SK-N-SH (cell line): Measurements from ENCODE around the gene KCNJ16. TPM values are rescaled to one million over a fixed set of nuclear protein-coding genes. Genes with fewer than 3 reads are reported as not detected.

Experiments used
- CTCF ChIA-PET: fragments of 300-600, 350-600 bp; formaldehyde crosslinking; extraction: SDS; loops from one replicate; lab custom pipeline; 2021; lab: Yijun Ruan, JAX
- POLR2A ChIA-PET: fragments of 350-600 bp; sonication (Branson Sonifier 250); formaldehyde crosslinking; extraction: SDS; loops from one replicate; lab custom pipeline; 2020; ENCODE audit warnings: antibody characterized with exemption, inconsistent platforms; lab: Yijun Ruan, JAX
- DNase-seq: peaks from one replicate; pipeline ENCODE4 v3.0.0; 2012
- H2AFZ ChIP-seq: fragments of 200-600 bp; sonication (generic); 2 replicates; pipeline ENCODE4 v1.8.1; 2016; ENCODE audit warnings: antibody characterized with exemption, mild to moderate bottlenecking, low read depth
- H3F3A ChIP-seq: fragments of 200-600 bp; sonication (generic); replicated peaks from 2 replicates; pipeline ENCODE3; 2016; ENCODE audit warnings: antibody characterized with exemption, mild to moderate bottlenecking; ENCODE audit not compliant: insufficient read depth
- H3K27ac ChIP-seq, 2 experiments: fragments of 200-500 bp in 1 of 2; fragments of 200-600 bp in 1 of 2; sonication (Bioruptor generic) in 1 of 2; sonication (generic), shearing (Covaris generic) in 1 of 2; 2 replicates each; pipeline versions ENCODE4 v1.5.1 to v1.6.1; 2014 to 2016; ENCODE audit warnings: low read depth in 2 of 2, inconsistent platforms in 1 of 2, low read length in 1 of 2, mild to moderate bottlenecking in 1 of 2, mixed read lengths in 1 of 2
- H3K27me3 ChIP-seq: fragments of 200-600 bp; sonication (generic), shearing (Covaris generic); 2 replicates; pipeline ENCODE4 v1.6.1; 2016; ENCODE audit warnings: mixed run types; ENCODE audit not compliant: insufficient read depth
- H3K36me3 ChIP-seq, 2 experiments: fragments of 200-500 bp in 1 of 2; fragments of 200-600 bp in 1 of 2; sonication (Bioruptor generic) in 1 of 2; sonication (generic) in 1 of 2; replicated peaks in 1 of 2; 2 replicates each; pipeline versions ENCODE3 to v1.5.1; 2014 to 2016; ENCODE audit warnings: low read length in 1 of 2, mild to moderate bottlenecking in 1 of 2; ENCODE audit not compliant: insufficient read depth in 2 of 2, control insufficient read depth in 1 of 2
- H3K4me1 ChIP-seq, 2 experiments: fragments of 200-500 bp in 1 of 2; fragments of 200-600 bp in 1 of 2; sonication (Bioruptor generic) in 1 of 2; sonication (generic), shearing (Covaris generic) in 1 of 2; 2 replicates each; pipeline versions ENCODE4 v1.5.1 to v1.6.1; 2014 to 2016; ENCODE audit warnings: low read depth in 1 of 2, low read length in 1 of 2, mixed run types in 1 of 2; ENCODE audit not compliant: insufficient read depth in 2 of 2, control insufficient read depth in 1 of 2
- H3K4me2 ChIP-seq: fragments of 200-600 bp; sonication (generic), shearing (Covaris generic); 2 replicates; pipeline ENCODE4 v1.6.1; 2017; ENCODE audit warnings: mixed run types
- H3K4me3 ChIP-seq, 2 experiments: fragments of 200-500 bp in 1 of 2; fragments of 200-600 bp in 1 of 2; sonication (Bioruptor generic) in 1 of 2; sonication (generic), shearing (Covaris generic) in 1 of 2; 2 replicates each; pipeline versions ENCODE4 v1.5.1 to v1.8.1; 2014 to 2016; ENCODE audit warnings: low read depth in 2 of 2, inconsistent platforms in 1 of 2, low read length in 1 of 2, mild to moderate bottlenecking in 1 of 2, mixed read lengths in 1 of 2, moderate library complexity in 1 of 2
- H3K79me2 ChIP-seq: fragments of 200-600 bp; sonication (generic); 2 replicates; pipeline ENCODE4 v1.8.1; 2017; ENCODE audit warnings: mild to moderate bottlenecking; ENCODE audit not compliant: insufficient read depth
- H3K9ac ChIP-seq: fragments of 200-600 bp; sonication (generic); 2 replicates; pipeline ENCODE4 v1.6.1; 2017; ENCODE audit warnings: mixed run types
- H3K9me2 ChIP-seq: fragments of 200-600 bp; sonication (generic); 2 replicates; pipeline ENCODE4 v1.6.1; 2017; ENCODE audit warnings: mixed run types
- H3K9me3 ChIP-seq: fragments of 200-600 bp; sonication (generic); 2 replicates; pipeline ENCODE4 v1.6.1; 2017; ENCODE audit warnings: mixed run types, mild to moderate bottlenecking, moderate library complexity
- H4K20me1 ChIP-seq: fragments of 200-600 bp; sonication (generic); 2 replicates; pipeline ENCODE4 v1.6.1; 2017; ENCODE audit warnings: mild to moderate bottlenecking, mixed run types; ENCODE audit not compliant: insufficient read depth
- EP300 ChIP-seq, 2 experiments: IDR thresholded peaks; 2 replicates each; pipeline versions ENCODE4 v1.4.0 to v1.6.1; 2012; ENCODE audit warnings: borderline replicate concordance in 1 of 2, low read depth in 1 of 2, low read length in 1 of 2
- FOSL2 ChIP-seq: IDR thresholded peaks from 2 replicates; pipeline ENCODE4 v1.4.0; 2012; ENCODE audit warnings: low read depth, mild to moderate bottlenecking, moderate library complexity, borderline replicate concordance
- FOXM1 ChIP-seq: IDR thresholded peaks from 2 replicates; pipeline ENCODE4 v1.4.0; 2012; ENCODE audit warnings: low read depth, mild to moderate bottlenecking
- GATA2 ChIP-seq: sonication (generic); formaldehyde crosslinking; IDR thresholded peaks from 2 replicates; pipeline ENCODE4 v1.5.0; 2020; ENCODE audit warnings: mild to moderate bottlenecking, missing genetic modification reagents
- JUND ChIP-seq: IDR thresholded peaks from 2 replicates; pipeline ENCODE4 v1.4.0; 2012
- RAD21 ChIP-seq: IDR thresholded peaks from 2 replicates; pipeline ENCODE4 v1.6.1; 2012; ENCODE audit warnings: mild to moderate bottlenecking, low read length
- RCOR1 ChIP-seq: fragments of 150-350 bp; IDR thresholded peaks from 2 replicates; pipeline ENCODE4 v1.6.1; 2017; ENCODE audit warnings: antibody characterized with exemption, low read length
- SIN3A ChIP-seq: IDR thresholded peaks from 2 replicates; pipeline ENCODE4 v1.6.1; 2012; ENCODE audit warnings: low read depth, mild to moderate bottlenecking, low read length, moderate library complexity, borderline replicate concordance
- TAF1 ChIP-seq: IDR thresholded peaks from 2 replicates; pipeline ENCODE4 v1.6.1; 2012; ENCODE audit warnings: low read depth, mild to moderate bottlenecking, low read length, moderate library complexity, borderline replicate concordance
- WGBS: methylation state at CpG from one replicate; pipeline ENCODE4 v1.1.6; 2017; ENCODE audit warnings: low lambda C conversion rate; 5-methylcytosine and 5-hydroxymethylcytosine counted together
- polyA plus RNA-seq, 3 experiments: library from polyadenylated mRNA; depleted of rRNA; stranded (reverse); fragments of >200 nt; gene quantifications; 2 replicates each; pipeline ENCODE4 v1.2.3, GENCODE V29; 2012
- TF ChIP-seq, protein P1 (sequence below): fragments of 200-600 bp; sonication (generic); IDR thresholded peaks from 2 replicates; pipeline ENCODE4 v1.6.1; 2017; ENCODE audit warnings: antibody characterized with exemption, mild to moderate bottlenecking, moderate library complexity
- TF ChIP-seq, protein P2 (sequence below): fragments of 150-350 bp; IDR thresholded peaks from 2 replicates; pipeline ENCODE4 v1.6.1; 2017; ENCODE audit warnings: antibody characterized with exemption, low read length, low read depth, borderline replicate concordance
- TF ChIP-seq, protein P3 (sequence below): IDR thresholded peaks from 2 replicates; pipeline ENCODE4 v1.4.0; 2012; ENCODE audit warnings: low read depth, borderline replicate concordance
- TF ChIP-seq, protein P4 (sequence below): IDR thresholded peaks from 2 replicates; pipeline ENCODE4 v1.4.0; 2012; ENCODE audit warnings: low read depth, borderline replicate concordance

KCNJ16 gene
- polyA plus RNA-seq, 1 of the 3 experiments (the other 2 are of a cell fraction): not detected

DNA sequence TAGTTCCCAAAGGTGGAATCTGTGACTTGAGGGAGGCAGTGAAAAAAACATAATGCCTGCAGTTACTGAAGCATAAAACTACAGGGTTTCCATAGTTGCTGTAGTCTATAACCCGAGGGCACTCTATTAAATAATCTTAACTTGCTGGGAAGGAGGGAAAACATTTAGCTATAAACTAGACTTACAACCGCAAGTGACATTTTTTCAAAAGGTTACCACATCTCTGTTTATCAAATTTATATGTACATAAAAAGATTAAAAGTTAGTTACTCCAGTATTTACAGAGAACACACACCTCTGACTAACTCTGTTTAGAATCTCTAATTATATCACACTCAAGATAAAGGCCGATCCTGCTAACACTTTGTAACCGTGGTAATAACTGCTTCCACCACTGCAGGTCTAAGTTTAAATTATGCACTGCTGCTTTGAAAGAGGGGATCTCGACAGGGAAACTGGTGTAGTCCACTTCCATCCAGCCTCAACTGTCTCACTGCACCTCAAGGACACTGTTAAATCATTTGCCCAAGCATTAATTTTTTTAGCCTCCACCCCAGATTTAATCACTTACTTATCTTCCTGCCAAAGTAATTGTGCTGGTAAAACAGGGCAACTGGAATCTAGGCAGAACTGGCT is 14.6 kb downstream of the KCNJ16 start:
- ChIA-PET POLR2A (no interaction called here), CTCF (interaction anchor here (1.1 to 1.2 kb wide), 2 partner anchors 16 to 18 kb away, joined by 3 to 5 read pairs; no protein-coding TSS in a partner anchor)
- Histone ChIP-seq H2AFZ (no peak overlapping the region), H3K27me3 (no peaks in the 10 kb centered on the region), H3K9ac (no peak overlapping the region), H4K20me1 (no peaks in the 10 kb centered on the region), H3K27ac (peak overlapping the region in 1 of 2 experiments; percentile 6; a peak in 1 of 4 replicates), H3K4me3 (no peak overlapping the region), H3K4me2 (no peak overlapping the region), H3K4me1 (peaks cover 0 to 7% of the 10 kb centered on the region in 2 experiments; a peak in 2 of 4 replicates), H3K9me3 (no peaks in the 10 kb centered on the region)
- WGBS: 33% methylated on average over 5 of the region's 5 CpGs
- peak; percentile 42 for DNase-seq
- TF ChIP-seq EP300 (IDR thresholded peaks at IDR 0.05; ENCODE audit: borderline replicate concordance in 1 of 2, low read depth in 1 of 2, low read length in 1 of 2) (peak in 1 of 2 experiments; percentile 33; a peak in 1 of 4 replicates), FOSL2 (no peak), TAF1 (no peak), GATA2 (CRISPR knock-in tag) (peak; percentile 86)
- TF ChIP-seq, protein P1, sequence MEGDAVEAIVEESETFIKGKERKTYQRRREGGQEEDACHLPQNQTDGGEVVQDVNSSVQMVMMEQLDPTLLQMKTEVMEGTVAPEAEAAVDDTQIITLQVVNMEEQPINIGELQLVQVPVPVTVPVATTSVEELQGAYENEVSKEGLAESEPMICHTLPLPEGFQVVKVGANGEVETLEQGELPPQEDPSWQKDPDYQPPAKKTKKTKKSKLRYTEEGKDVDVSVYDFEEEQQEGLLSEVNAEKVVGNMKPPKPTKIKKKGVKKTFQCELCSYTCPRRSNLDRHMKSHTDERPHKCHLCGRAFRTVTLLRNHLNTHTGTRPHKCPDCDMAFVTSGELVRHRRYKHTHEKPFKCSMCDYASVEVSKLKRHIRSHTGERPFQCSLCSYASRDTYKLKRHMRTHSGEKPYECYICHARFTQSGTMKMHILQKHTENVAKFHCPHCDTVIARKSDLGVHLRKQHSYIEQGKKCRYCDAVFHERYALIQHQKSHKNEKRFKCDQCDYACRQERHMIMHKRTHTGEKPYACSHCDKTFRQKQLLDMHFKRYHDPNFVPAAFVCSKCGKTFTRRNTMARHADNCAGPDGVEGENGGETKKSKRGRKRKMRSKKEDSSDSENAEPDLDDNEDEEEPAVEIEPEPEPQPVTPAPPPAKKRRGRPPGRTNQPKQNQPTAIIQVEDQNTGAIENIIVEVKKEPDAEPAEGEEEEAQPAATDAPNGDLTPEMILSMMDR: no peak
- TF ChIP-seq, all 33 proteins: peak for 2
- Histone ChIP-seq H3K36me3 (no peaks in the 10 kb centered on the region), H3K79me2 (no peaks in the 10 kb centered on the region), H3K9me2 (no peaks in the 10 kb centered on the region), H3F3A (no peaks in the 10 kb centered on the region)

DNA sequence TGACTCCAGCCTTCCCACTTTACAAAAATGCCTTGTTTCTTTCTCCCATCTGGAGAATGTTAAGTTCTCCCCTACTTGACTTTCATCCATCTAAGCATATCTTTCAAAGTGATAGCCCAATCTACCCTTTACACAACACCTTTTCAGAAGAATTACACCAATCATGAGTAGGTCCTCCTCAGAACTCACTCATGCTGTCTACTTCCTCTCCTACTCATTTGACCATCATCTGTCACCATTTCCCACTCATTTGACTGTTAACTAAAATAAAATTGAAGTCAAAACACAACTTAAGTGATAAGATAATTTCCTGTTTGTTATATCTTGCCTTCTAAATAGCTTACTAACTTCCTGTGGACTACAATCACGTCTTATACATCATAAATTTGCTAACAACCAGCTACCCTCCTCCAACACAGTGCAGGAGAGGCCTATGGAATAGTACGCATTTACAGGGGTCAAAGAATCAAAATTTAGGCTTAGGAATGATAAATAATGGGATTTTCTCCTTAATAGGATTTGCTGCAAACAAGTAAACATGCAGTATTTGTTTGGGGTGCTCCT is 16.1 kb downstream of the KCNJ16 start:
- Histone ChIP-seq H3K4me3 (no peak overlapping the region), H3K27ac (no peak overlapping the region), H2AFZ (no peak overlapping the region), H3K36me3 (no peaks in the 10 kb centered on the region), H4K20me1 (no peaks in the 10 kb centered on the region), H3K9me2 (no peaks in the 10 kb centered on the region), H3K4me1 (peaks cover 0 to 7% of the 10 kb centered on the region in 2 experiments; a peak in 2 of 4 replicates), H3K27me3 (no peaks in the 10 kb centered on the region), H3K79me2 (no peaks in the 10 kb centered on the region), H3K9ac (no peak overlapping the region), H3K9me3 (no peaks in the 10 kb centered on the region), H3K4me2 (no peak overlapping the region), H3F3A (no peaks in the 10 kb centered on the region)
- 77% methylated on average over 2 of the region's 2 CpGs for WGBS
- TF ChIP-seq, protein P2, sequence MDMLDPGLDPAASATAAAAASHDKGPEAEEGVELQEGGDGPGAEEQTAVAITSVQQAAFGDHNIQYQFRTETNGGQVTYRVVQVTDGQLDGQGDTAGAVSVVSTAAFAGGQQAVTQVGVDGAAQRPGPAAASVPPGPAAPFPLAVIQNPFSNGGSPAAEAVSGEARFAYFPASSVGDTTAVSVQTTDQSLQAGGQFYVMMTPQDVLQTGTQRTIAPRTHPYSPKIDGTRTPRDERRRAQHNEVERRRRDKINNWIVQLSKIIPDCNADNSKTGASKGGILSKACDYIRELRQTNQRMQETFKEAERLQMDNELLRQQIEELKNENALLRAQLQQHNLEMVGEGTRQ: no peak
- TF ChIP-seq RAD21 (no peak), JUND (no peak), FOXM1 (no peak), RCOR1 (no peak), SIN3A (no peak)
- TF ChIP-seq, protein P3, sequence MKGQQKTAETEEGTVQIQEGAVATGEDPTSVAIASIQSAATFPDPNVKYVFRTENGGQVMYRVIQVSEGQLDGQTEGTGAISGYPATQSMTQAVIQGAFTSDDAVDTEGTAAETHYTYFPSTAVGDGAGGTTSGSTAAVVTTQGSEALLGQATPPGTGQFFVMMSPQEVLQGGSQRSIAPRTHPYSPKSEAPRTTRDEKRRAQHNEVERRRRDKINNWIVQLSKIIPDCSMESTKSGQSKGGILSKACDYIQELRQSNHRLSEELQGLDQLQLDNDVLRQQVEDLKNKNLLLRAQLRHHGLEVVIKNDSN: no peak
- TF ChIP-seq, protein P4, sequence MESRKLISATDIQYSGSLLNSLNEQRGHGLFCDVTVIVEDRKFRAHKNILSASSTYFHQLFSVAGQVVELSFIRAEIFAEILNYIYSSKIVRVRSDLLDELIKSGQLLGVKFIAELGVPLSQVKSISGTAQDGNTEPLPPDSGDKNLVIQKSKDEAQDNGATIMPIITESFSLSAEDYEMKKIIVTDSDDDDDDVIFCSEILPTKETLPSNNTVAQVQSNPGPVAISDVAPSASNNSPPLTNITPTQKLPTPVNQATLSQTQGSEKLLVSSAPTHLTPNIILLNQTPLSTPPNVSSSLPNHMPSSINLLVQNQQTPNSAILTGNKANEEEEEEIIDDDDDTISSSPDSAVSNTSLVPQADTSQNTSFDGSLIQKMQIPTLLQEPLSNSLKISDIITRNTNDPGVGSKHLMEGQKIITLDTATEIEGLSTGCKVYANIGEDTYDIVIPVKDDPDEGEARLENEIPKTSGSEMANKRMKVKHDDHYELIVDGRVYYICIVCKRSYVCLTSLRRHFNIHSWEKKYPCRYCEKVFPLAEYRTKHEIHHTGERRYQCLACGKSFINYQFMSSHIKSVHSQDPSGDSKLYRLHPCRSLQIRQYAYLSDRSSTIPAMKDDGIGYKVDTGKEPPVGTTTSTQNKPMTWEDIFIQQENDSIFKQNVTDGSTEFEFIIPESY: no peak
- POLR2A ChIA-PET: no interaction called here
- no peak for DNase-seq
- CTCF ChIA-PET: no interaction called here
